ENCODE results near the gene MCHR1.
"Not testable (repeated sequence)": the region's sequence is repeated elsewhere in the genome, so short reads cannot be mapped to it uniquely, and the experiment has no call there.

DNA sequence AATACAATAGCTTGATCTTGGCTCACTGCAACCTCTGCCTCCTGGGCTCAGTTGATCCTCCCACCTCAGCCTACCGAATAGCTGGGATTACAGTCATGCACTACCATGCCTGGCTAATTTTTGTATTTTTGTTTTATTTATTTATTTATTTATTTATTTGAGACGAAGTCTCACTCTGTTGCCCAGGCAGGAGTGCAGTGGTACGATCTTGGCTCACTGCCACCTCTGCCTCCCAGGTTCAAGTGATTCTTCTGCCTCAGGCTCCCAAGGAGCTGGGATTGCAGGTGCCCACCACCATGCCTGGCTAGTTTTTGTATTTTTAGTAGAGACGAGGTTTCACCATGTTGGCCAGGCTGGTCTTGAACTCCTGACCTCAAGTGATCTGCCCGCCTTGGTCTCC, 38.4 kb downstream of the MCHR1 start:
- TF ChIP-seq, protein P1, sequence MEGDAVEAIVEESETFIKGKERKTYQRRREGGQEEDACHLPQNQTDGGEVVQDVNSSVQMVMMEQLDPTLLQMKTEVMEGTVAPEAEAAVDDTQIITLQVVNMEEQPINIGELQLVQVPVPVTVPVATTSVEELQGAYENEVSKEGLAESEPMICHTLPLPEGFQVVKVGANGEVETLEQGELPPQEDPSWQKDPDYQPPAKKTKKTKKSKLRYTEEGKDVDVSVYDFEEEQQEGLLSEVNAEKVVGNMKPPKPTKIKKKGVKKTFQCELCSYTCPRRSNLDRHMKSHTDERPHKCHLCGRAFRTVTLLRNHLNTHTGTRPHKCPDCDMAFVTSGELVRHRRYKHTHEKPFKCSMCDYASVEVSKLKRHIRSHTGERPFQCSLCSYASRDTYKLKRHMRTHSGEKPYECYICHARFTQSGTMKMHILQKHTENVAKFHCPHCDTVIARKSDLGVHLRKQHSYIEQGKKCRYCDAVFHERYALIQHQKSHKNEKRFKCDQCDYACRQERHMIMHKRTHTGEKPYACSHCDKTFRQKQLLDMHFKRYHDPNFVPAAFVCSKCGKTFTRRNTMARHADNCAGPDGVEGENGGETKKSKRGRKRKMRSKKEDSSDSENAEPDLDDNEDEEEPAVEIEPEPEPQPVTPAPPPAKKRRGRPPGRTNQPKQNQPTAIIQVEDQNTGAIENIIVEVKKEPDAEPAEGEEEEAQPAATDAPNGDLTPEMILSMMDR (conservative IDR thresholded peaks at IDR 0.05 in 1 of 2, IDR thresholded peaks at IDR 0.05 in 1 of 2; ENCODE audit: low read depth in 1 of 2, low read length in 2 of 2), result not testable (repeated sequence)
- not testable (repeated sequence) for TF ChIP-seq EZH2 (IDR thresholded peaks at IDR 0.05; ENCODE audit: low read length, missing control alignments)

All from fibroblast of lung (primary cell).